Keratinocyte (primary cell): ENCODE data around the gene KIF13A.

Experiments used
- EZH2 ChIP-seq: IDR thresholded peaks from one replicate; pipeline ENCODE4 v1.6.1; 2012; ENCODE audit warnings: inconsistent platforms, mild to moderate bottlenecking, low read length, moderate library complexity
- TF ChIP-seq, protein P1 (sequence below), 3 experiments: IDR thresholded peaks in 1 of 3; conservative IDR thresholded peaks in 1 of 3; optimal IDR thresholded peaks in 1 of 3; 2 replicates in 2 of 3; 3 replicates in 1 of 3; pipeline versions ENCODE3 to v1.5.1; 2011; ENCODE audit warnings: low read length in 3 of 3, mild to moderate bottlenecking in 3 of 3, moderate library complexity in 2 of 3, control low read depth in 1 of 3, inconsistent platforms in 1 of 3; ENCODE audit not compliant: insufficient read depth in 2 of 3; ENCODE audit errors: extremely low read depth in 1 of 3

DNA sequence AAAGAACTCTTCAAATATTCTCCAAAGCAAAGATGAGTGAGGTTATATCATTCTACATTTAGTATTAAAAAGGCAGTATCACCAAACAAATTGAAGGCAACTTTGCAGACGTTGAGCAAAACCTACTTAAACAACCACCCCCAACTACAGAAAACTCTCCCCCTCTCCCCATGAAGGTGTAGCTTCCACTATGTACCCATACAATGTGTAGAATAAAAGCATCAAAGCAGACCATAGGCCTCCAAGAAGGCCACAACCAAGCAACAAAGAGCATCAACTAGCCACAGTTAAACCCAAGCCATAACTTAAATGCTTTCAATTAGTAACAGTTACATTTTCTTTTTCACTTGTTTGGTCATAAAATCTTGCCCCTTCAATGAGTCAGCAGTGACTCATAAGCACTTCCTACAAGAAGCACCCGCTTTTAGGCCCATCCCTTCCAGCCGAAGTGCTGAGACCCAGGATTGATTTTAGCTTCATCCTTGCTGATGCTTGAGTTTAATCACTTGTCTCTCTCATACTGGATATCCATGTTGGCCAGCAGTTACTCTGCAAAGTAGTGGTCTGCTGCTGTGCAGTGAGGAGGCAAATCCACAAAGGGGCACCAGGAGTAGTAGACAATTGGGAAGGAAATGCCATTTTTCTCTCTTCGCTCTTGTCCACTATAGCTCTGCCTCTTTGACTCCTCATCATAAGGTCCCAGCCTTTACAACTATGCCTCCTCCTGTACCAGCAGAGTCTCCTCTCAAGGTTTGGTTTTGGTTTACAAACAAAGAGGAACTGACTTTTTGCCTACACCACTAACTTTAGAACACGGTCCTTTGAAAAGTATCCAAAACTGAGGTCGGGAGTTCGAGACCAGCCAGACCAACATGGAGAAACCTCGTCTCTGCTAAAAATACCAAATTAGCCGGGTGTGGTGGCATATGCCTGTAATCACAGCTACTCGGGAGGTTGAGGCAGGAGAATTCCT lies 272.3 kb downstream of the KIF13A start:
- TF ChIP-seq EZH2: no peak
- TF ChIP-seq, protein P1, sequence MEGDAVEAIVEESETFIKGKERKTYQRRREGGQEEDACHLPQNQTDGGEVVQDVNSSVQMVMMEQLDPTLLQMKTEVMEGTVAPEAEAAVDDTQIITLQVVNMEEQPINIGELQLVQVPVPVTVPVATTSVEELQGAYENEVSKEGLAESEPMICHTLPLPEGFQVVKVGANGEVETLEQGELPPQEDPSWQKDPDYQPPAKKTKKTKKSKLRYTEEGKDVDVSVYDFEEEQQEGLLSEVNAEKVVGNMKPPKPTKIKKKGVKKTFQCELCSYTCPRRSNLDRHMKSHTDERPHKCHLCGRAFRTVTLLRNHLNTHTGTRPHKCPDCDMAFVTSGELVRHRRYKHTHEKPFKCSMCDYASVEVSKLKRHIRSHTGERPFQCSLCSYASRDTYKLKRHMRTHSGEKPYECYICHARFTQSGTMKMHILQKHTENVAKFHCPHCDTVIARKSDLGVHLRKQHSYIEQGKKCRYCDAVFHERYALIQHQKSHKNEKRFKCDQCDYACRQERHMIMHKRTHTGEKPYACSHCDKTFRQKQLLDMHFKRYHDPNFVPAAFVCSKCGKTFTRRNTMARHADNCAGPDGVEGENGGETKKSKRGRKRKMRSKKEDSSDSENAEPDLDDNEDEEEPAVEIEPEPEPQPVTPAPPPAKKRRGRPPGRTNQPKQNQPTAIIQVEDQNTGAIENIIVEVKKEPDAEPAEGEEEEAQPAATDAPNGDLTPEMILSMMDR (optimal IDR thresholded peaks at IDR 0.05 in 1 of 3, IDR thresholded peaks at IDR 0.05 in 1 of 3, conservative IDR thresholded peaks at IDR 0.05 in 1 of 3; ENCODE audit: extremely low read depth in 1 of 3, insufficient read depth in 2 of 3, low read length in 3 of 3): no peak
